H1 (cell line): Measurements from ENCODE around the gene ZSCAN4. TPM values are rescaled to one million over a fixed set of nuclear protein-coding genes. Genes with fewer than 3 reads are reported as not detected.

Source experiments
- CTCF ChIA-PET: fragments of 300-600 bp; sonication (Branson Sonifier 250); formaldehyde crosslinking; loops from one replicate; lab custom pipeline; 2021; ENCODE audit not compliant: partially characterized antibody; lab: Charles Lee
- POLR2A ChIA-PET: fragments of 300-600 bp; sonication (Branson Sonifier 250); formaldehyde crosslinking; loops from one replicate; lab custom pipeline; 2021; ENCODE audit warnings: inconsistent platforms; ENCODE audit not compliant: partially characterized antibody; lab: Charles Lee
- DNase-seq, 2 experiments: peaks; one replicate each; pipeline versions ENCODE4 v3.0.0 to v3.0.0-alpha.2; 2010 to 2022; ENCODE audit warnings: low spot score in 2 of 2, low read depth in 1 of 2, mixed read lengths in 1 of 2
- FAIRE-seq: peaks from 2 replicates; lab custom pipeline; 2011; peaks lifted over from hg19 to GRCh38; lab: Jason Lieb, UNC
- H2AFZ ChIP-seq: 2 replicates; pipeline ENCODE4 v1.8.1; 2012; ENCODE audit warnings: low read length, inconsistent platforms
- H2AK5ac ChIP-seq: 2 replicates; pipeline ENCODE4 v1.6.1; 2013; ENCODE audit warnings: low read depth, low read length
- H2BK120ac ChIP-seq: replicated peaks from 2 replicates; pipeline ENCODE3; 2013; ENCODE audit warnings: low read depth, low read length, inconsistent platforms
- H2BK12ac ChIP-seq: 2 replicates; pipeline ENCODE4 v1.6.1; 2013; ENCODE audit warnings: low read depth, low read length
- H2BK15ac ChIP-seq: 2 replicates; pipeline ENCODE4 v1.6.1; 2013; ENCODE audit warnings: low read length
- H2BK20ac ChIP-seq: 2 replicates; pipeline ENCODE4 v1.6.1; 2013; ENCODE audit warnings: low read length
- H2BK5ac ChIP-seq: 2 replicates; pipeline ENCODE4 v1.6.1; 2013; ENCODE audit warnings: low read depth, low read length
- H3K14ac ChIP-seq: 2 replicates; pipeline ENCODE4 v1.6.1; 2013; ENCODE audit warnings: inconsistent platforms; ENCODE audit not compliant: insufficient read length
- H3K18ac ChIP-seq: 2 replicates; pipeline ENCODE4 v1.6.1; 2013; ENCODE audit warnings: low read length; ENCODE audit errors: extremely low read depth
- H3K23ac ChIP-seq: 2 replicates; pipeline ENCODE4 v1.6.1; 2013; ENCODE audit warnings: inconsistent platforms; ENCODE audit not compliant: insufficient read length
- H3K23me2 ChIP-seq: 2 replicates; pipeline ENCODE4 v1.6.1; 2013; ENCODE audit warnings: low read depth, low read length
- H3K27ac ChIP-seq: 2 replicates; pipeline ENCODE4 v1.6.1; 2011; ENCODE audit warnings: low read depth, low read length, inconsistent platforms
- H3K27me3 ChIP-seq, 4 experiments: replicated peaks in 1 of 4; 1 replicate in 1 of 4; 2 replicates in 3 of 4; pipeline versions ENCODE4 v1.6.1 to v1.8.1; 2011 to 2013; ENCODE audit warnings: low read length in 3 of 4, mild to moderate bottlenecking in 3 of 4, inconsistent platforms in 2 of 4, mixed read lengths in 2 of 4, moderate library complexity in 1 of 4; ENCODE audit not compliant: control insufficient read depth in 3 of 4, insufficient read depth in 3 of 4; ENCODE audit errors: extremely low read depth in 1 of 4
- H3K36me3 ChIP-seq, 4 experiments: 2 replicates each; pipeline versions ENCODE4 v1.6.1 to v1.8.1; 2011 to 2013; ENCODE audit warnings: mild to moderate bottlenecking in 4 of 4, low read length in 3 of 4, moderate library complexity in 2 of 4, control low read depth in 1 of 4, inconsistent platforms in 1 of 4; ENCODE audit not compliant: insufficient read depth in 4 of 4, control insufficient read depth in 2 of 4
- H3K4ac ChIP-seq: replicated peaks from 2 replicates; pipeline ENCODE3; 2013; ENCODE audit warnings: low read length, low read depth, mixed read lengths, inconsistent platforms; ENCODE audit not compliant: insufficient read length
- H3K4me1 ChIP-seq, 4 experiments: replicated peaks in 1 of 4; 1 replicate in 1 of 4; 2 replicates in 3 of 4; pipeline versions ENCODE4 v1.6.1 to v1.8.1; 2011 to 2013; ENCODE audit warnings: low read length in 3 of 4, inconsistent platforms in 2 of 4, mixed read lengths in 1 of 4; ENCODE audit not compliant: insufficient read depth in 4 of 4, control insufficient read depth in 3 of 4
- H3K4me2 ChIP-seq, 2 experiments: 2 replicates each; pipeline versions ENCODE4 v1.6.1 to v1.8.1; 2011 to 2013; ENCODE audit warnings: low read depth in 2 of 2, low read length in 2 of 2, control low read depth in 1 of 2, inconsistent platforms in 1 of 2, mild to moderate bottlenecking in 1 of 2; ENCODE audit not compliant: insufficient read depth in 1 of 2
- H3K4me3 ChIP-seq, 4 experiments: fragments of 200-600, 300-600 bp in 1 of 4; sonication (generic), shearing (Covaris generic), sonication (Bioruptor Twin) in 1 of 4; 2 replicates each; pipeline versions ENCODE4 v1.5.1 to v1.8.1; 2011 to 2016; ENCODE audit warnings: low read length in 4 of 4, low read depth in 3 of 4, control low read depth in 2 of 4, inconsistent platforms in 2 of 4, mild to moderate bottlenecking in 2 of 4, mixed read lengths in 1 of 4, moderate library complexity in 1 of 4; ENCODE audit not compliant: insufficient read depth in 2 of 4; ENCODE audit errors: extremely low read depth in 1 of 4
- H3K56ac ChIP-seq: replicated peaks from 2 replicates; pipeline ENCODE3; 2013; ENCODE audit warnings: low read depth, mild to moderate bottlenecking, mixed read lengths, low read length, inconsistent platforms; ENCODE audit not compliant: insufficient read length
- H3K79me1 ChIP-seq: 2 replicates; pipeline ENCODE4 v1.6.1; 2013; ENCODE audit warnings: low read depth, low read length, control low read depth
- H3K79me2 ChIP-seq, 2 experiments: 2 replicates each; pipeline versions ENCODE4 v1.6.1 to v1.8.1; 2012 to 2013; ENCODE audit warnings: low read length in 2 of 2, mild to moderate bottlenecking in 2 of 2, inconsistent platforms in 1 of 2; ENCODE audit not compliant: insufficient read depth in 2 of 2, control insufficient read depth in 1 of 2
- H3K9ac ChIP-seq, 4 experiments: replicated peaks in 1 of 4; 1 replicate in 1 of 4; 2 replicates in 3 of 4; pipeline versions ENCODE4 v1.6.1 to v1.8.1; 2011 to 2013; ENCODE audit warnings: low read depth in 3 of 4, low read length in 3 of 4, control low read depth in 2 of 4, mild to moderate bottlenecking in 2 of 4, moderate library complexity in 2 of 4, inconsistent platforms in 1 of 4; ENCODE audit errors: extremely low read depth in 1 of 4
- H3K9me3 ChIP-seq, 2 experiments: 2 replicates each; pipeline versions ENCODE4 v1.6.1 to v1.8.1; 2012 to 2013; ENCODE audit warnings: mild to moderate bottlenecking in 2 of 2, moderate library complexity in 2 of 2, control low read depth in 1 of 2, inconsistent platforms in 1 of 2, low read depth in 1 of 2, low read length in 1 of 2, mixed read lengths in 1 of 2; ENCODE audit not compliant: insufficient read depth in 2 of 2
- H4K20me1 ChIP-seq, 2 experiments: replicated peaks in 1 of 2; 2 replicates each; pipeline versions ENCODE3 to v1.8.1; 2011 to 2013; ENCODE audit warnings: inconsistent platforms in 2 of 2, low read length in 2 of 2, mild to moderate bottlenecking in 1 of 2; ENCODE audit not compliant: insufficient read depth in 2 of 2, control insufficient read depth in 1 of 2
- H4K5ac ChIP-seq: 2 replicates; pipeline ENCODE4 v1.6.1; 2013; ENCODE audit warnings: low read length, low read depth, mixed read lengths, inconsistent platforms; ENCODE audit not compliant: insufficient read length
- H4K8ac ChIP-seq: 2 replicates; pipeline ENCODE4 v1.8.0; 2013; ENCODE audit warnings: mild to moderate bottlenecking, moderate library complexity, low read length, inconsistent platforms; ENCODE audit not compliant: insufficient read depth; ENCODE audit errors: extremely low read depth
- H4K91ac ChIP-seq: replicated peaks from 2 replicates; pipeline ENCODE3; 2013; ENCODE audit warnings: low read length, mixed read lengths, inconsistent platforms; ENCODE audit not compliant: insufficient read length
- HDAC6 ChIP-seq: IDR thresholded peaks from one replicate; pipeline ENCODE4 v1.7.1; 2012; ENCODE audit warnings: low read depth, mild to moderate bottlenecking, inconsistent platforms, low read length, moderate library complexity
- POLR2AphosphoS5 ChIP-seq: IDR thresholded peaks from 2 replicates; pipeline ENCODE4 v1.6.1; 2011; ENCODE audit warnings: low read depth, low read length
- RAD21 ChIP-seq, 2 experiments: IDR thresholded peaks in 1 of 2; conservative IDR thresholded peaks in 1 of 2; 2 replicates each; pipeline ENCODE4 v1.6.1; 2011; ENCODE audit warnings: low read depth in 2 of 2, low read length in 2 of 2, improper control_type of control experiment in 1 of 2, inconsistent platforms in 1 of 2, mild to moderate bottlenecking in 1 of 2, moderate library complexity in 1 of 2
- RFX5 ChIP-seq: IDR thresholded peaks from 2 replicates; pipeline ENCODE4 v1.6.1; 2011; ENCODE audit warnings: low read depth, low read length, improper control_type of control experiment, borderline replicate concordance
- RNF2 ChIP-seq: fragments of 200-900, 300-1000 bp; sonication (generic); IDR thresholded peaks from 2 replicates; pipeline ENCODE4 v1.7.1; 2016; ENCODE audit warnings: borderline replicate concordance, low read depth, mild to moderate bottlenecking, antibody characterized with exemption, low read length; ENCODE audit not compliant: poor library complexity, severe bottlenecking; ENCODE audit errors: missing control alignments
- SIN3A ChIP-seq, 2 experiments: IDR thresholded peaks in 1 of 2; conservative IDR thresholded peaks in 1 of 2; 2 replicates each; pipeline ENCODE4 v1.6.1; 2011 to 2012; ENCODE audit warnings: low read length in 2 of 2, improper control_type of control experiment in 1 of 2, low read depth in 1 of 2, mild to moderate bottlenecking in 1 of 2
- SP4 ChIP-seq: IDR thresholded peaks from 2 replicates; pipeline ENCODE4 v1.6.1; 2012; ENCODE audit warnings: low read length, inconsistent platforms
- TCF12 ChIP-seq: IDR thresholded peaks from 2 replicates; pipeline ENCODE4 v1.6.1; 2011; ENCODE audit warnings: low read depth, mild to moderate bottlenecking, low read length
- YY1 ChIP-seq: IDR thresholded peaks from 2 replicates; pipeline ENCODE4 v1.6.1; 2011; ENCODE audit warnings: low read depth, mild to moderate bottlenecking, low read length
- WGBS, 2 experiments: shearing (Covaris generic) in 1 of 2; methylation state at CpG; one replicate each; pipeline versions ENCODE4 v1.1.6 to v1.1.7; 2013 to 2015; ENCODE audit warnings: low lambda C conversion rate in 2 of 2, mixed read lengths in 2 of 2, inconsistent platforms in 1 of 2, low coverage in 1 of 2, missing lambda C conversion rate in 1 of 2; ENCODE audit not compliant: insufficient replicate concordance in 2 of 2, insufficient coverage in 1 of 2, insufficient read length in 1 of 2; ENCODE audit errors: extremely low coverage in 1 of 2, missing lambda C conversion rate in 1 of 2; 5-methylcytosine and 5-hydroxymethylcytosine counted together
- polyA plus RNA-seq, 7 experiments: library from polyadenylated mRNA; depleted of rRNA in 3 of 7; stranded (reverse) in 5 of 7; unstranded in 2 of 7; fragments of >200 nt in 5 of 7; fragments of 200-250 nt in 2 of 7; gene quantifications; 1 replicate in 5 of 7; 2 replicates in 1 of 7; 4 replicates in 1 of 7; pipeline versions ENCODE4 v1.2.1 to v1.2.3, GENCODE V29; 2011 to 2013; ENCODE audit warnings: missing spikeins in 2 of 7, mixed read lengths in 2 of 7
- total RNA-seq: library from RNA; stranded (reverse); fragmentation: NEBNext Ultra II Directional; extraction: Animal tissue kit (Norgen Biotek cat#: 25700); gene quantifications from 2 replicates; pipeline ENCODE4 v1.2.1, GENCODE V29; 2021

Gene ZSCAN4
- total and polyA plus RNA-seq, 2 of the 8 experiments (the other 6 are each of a cell fraction or from before 2014, with no cell fraction given) = not detected

DNA sequence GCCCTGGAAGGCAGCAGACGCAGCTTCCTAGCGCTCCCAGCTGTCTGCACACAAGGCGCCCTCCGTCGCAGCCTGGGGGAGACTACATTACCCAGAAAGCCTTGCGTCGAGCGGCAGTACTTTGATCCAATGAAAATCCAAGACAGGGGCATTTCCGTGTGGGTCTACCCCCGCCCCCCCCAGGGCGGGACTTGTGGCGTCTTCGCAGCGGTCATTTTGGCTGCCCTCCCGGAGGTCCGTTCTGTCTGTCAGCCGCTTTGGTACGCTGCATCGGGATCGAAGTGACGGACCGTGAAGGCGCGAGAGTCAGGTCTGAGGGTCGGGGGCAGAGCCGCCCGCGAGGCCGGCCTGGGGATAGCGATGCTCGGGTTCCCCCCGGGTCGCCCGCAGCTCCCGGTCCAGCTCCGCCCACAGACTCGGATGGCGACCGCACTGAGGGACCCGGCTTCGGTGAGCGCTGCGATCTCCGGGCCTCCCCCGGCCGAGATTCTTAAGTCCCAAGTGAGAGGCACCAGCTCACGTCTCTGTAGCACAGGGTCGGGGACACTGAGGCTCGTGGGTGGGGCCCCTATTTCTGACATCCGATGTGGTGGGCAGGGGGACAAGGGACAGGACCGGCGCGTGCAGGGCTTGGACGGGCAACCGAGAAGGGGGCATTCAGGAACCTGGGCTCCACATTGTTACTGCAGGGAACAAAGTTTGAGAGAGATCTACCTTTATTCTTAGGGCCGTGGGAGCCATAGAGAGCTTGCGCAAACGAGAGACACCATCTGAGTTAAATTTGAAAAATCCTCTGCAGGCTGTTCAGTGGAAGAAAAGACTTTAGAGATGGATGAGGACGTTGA lies 35.5 kb upstream of the ZSCAN4 start, which contains the start of gene ZNF211:
ZNF211 (plus strand) TSS at position 182 of the 845 bp plus-strand sequence; CDS start at position 361, 179 bp downstream.
- peak; percentile 85 for FAIRE-seq
- H2BK15ac ChIP-seq = 0 out of 2 replicates have a peak within 1 kb of the TSS, but pooled peaks have one; percentile 53
- POLR2A ChIA-PET = interaction anchor here (0.6 to 3.7 kb wide), 19 partner anchors 9 to 404 kb away, joined by 3 to 17 read pairs (median 4); partner anchors contain the start of genes ZIK1, ZNF134, ZNF154 and ZNF416
- TF ChIP-seq SP4 (peak; percentile 81; the same call in 1 of the 2 replicates), HDAC6 (no peak), POLR2AphosphoS5 (no peak), RFX5 (no peak), RAD21 (IDR thresholded peaks at IDR 0.05 in 1 of 2, conservative IDR thresholded peaks at IDR 0.05 in 1 of 2; ENCODE audit: low read depth in 2 of 2, low read length in 2 of 2) (no peak; a peak in 1 of 4 replicates), SIN3A (conservative IDR thresholded peaks at IDR 0.05 in 1 of 2, IDR thresholded peaks at IDR 0.05 in 1 of 2; ENCODE audit: low read depth in 1 of 2, low read length in 2 of 2) (peak in 1 of 2 experiments; percentile 92; a peak in 2 of 4 replicates), YY1 (peak; percentile 81), RNF2 (no peak), TCF12 (no peak)

More for the DNA sequence above, 35.5 kb upstream of the ZSCAN4 start, which contains the start of gene ZNF211:
- H3K9ac ChIP-seq = peak within 1 kb of the TSS; percentile 13 to 74 (median 50); a peak in 6 of 7 replicates
- H3K4ac ChIP-seq = no peak within 1 kb of the TSS
- no peak within 1 kb of the TSS for H3K14ac ChIP-seq
- WGBS, 2 experiments = 4% methylated on average over 45 of the region's 59 CpGs; no CpG with 5 or more reads in 1 of the 2 experiments
- peaks cover 2% of the 10 kb centered on the region; the same call in 1 of the 2 replicates for H3K79me1 ChIP-seq
- H4K8ac ChIP-seq = peak within 1 kb of the TSS; percentile 86; the same call in 1 of the 2 replicates
- peak within 1 kb of the TSS; percentile 44; the same call in 1 of the 2 replicates for H2AFZ ChIP-seq
- peaks cover 2 to 6% of the 10 kb centered on the region in 2 experiments; a peak in 2 of 4 replicates for H3K9me3 ChIP-seq
- H3K27ac ChIP-seq = no peak within 1 kb of the TSS
- no peaks in the 10 kb centered on the region for H4K20me1 ChIP-seq
- H2BK20ac ChIP-seq = no peak within 1 kb of the TSS
- no peak within 1 kb of the TSS; the same call in 1 of the 2 replicates for H3K18ac ChIP-seq
- peaks cover 0 to 3% (median 1%) of the 10 kb centered on the region in 4 experiments; a peak in 3 of 7 replicates for H3K4me1 ChIP-seq
- peak; percentile 84 to 93 for DNase-seq
- CTCF ChIA-PET = interaction anchor here (0.9 to 1.0 kb wide), 3 partner anchors 15 to 18 kb away, joined by 3 to 4 read pairs (median 4); no protein-coding TSS in a partner anchor
- H3K27me3 ChIP-seq = no peaks in the 10 kb centered on the region
- no peak within 1 kb of the TSS; the same call in 1 of the 2 replicates for H2BK5ac ChIP-seq
- peaks cover 4% of the 10 kb centered on the region; the same call in 1 of the 2 replicates for H3K23me2 ChIP-seq
- H3K4me2 ChIP-seq = peak within 1 kb of the TSS; percentile 71 to 95
- H2AK5ac ChIP-seq = no peak within 1 kb of the TSS
- H3K4me3 ChIP-seq = peak within 1 kb of the TSS; percentile 85 to 93 (median 90)
- no peak within 1 kb of the TSS for H2BK120ac ChIP-seq
- no peak within 1 kb of the TSS for H3K23ac ChIP-seq
- H4K91ac ChIP-seq = no peak within 1 kb of the TSS
- no peak within 1 kb of the TSS for H3K56ac ChIP-seq
- no peak within 1 kb of the TSS for H2BK12ac ChIP-seq
- H3K36me3 ChIP-seq = peaks cover 0 to 20% (median 5%) of the 10 kb centered on the region in 4 experiments; a peak in 5 of 8 replicates
- no peaks in the 10 kb centered on the region for H3K79me2 ChIP-seq
- no peak within 1 kb of the TSS for H4K5ac ChIP-seq
